GM23338 (cell line): Measurements from ENCODE around the gene MNX1. TPM values are rescaled to one million over a fixed set of nuclear protein-coding genes. Genes with fewer than 3 reads are reported as not detected.

Source experiments
- ATAC-seq: fragments of 200-7000 bp; cut with Tn5 transposase; 3 replicates; pipeline ENCODE4 v1.9.1; 2020
- DNase-seq: peaks from one replicate; pipeline ENCODE4 v3.0.0-alpha.2; 2015; ENCODE audit warnings: low spot score
- H2AFZ ChIP-seq: fragments of 200-600 bp; sonication (generic); 2 replicates; pipeline ENCODE4 v1.8.0; 2016; ENCODE audit warnings: antibody characterized with exemption, mild to moderate bottlenecking, moderate library complexity
- H3F3A ChIP-seq: fragments of 200-600 bp; sonication (generic); replicated peaks from 2 replicates; pipeline ENCODE4 v1.8.0; 2017; ENCODE audit warnings: antibody characterized with exemption, mixed run types, low read depth
- H3K27ac ChIP-seq: fragments of 200-600 bp; sonication (generic); 2 replicates; pipeline ENCODE4 v1.6.1; 2016; ENCODE audit warnings: low read depth
- H3K27me3 ChIP-seq: fragments of 200-600 bp; sonication (generic); 2 replicates; pipeline ENCODE4 v1.8.0; 2016; ENCODE audit warnings: mild to moderate bottlenecking, mixed run types, moderate library complexity; ENCODE audit not compliant: insufficient read depth
- H3K36me3 ChIP-seq: fragments of 200-600 bp; sonication (generic); 2 replicates; pipeline ENCODE4 v1.8.0; 2016; ENCODE audit warnings: mild to moderate bottlenecking; ENCODE audit not compliant: insufficient read depth
- H3K4me1 ChIP-seq: fragments of 200-600 bp; sonication (generic); 2 replicates; pipeline ENCODE4 v1.8.0; 2016; ENCODE audit warnings: mild to moderate bottlenecking, moderate library complexity; ENCODE audit not compliant: insufficient read depth
- H3K4me2 ChIP-seq: fragments of 200-600 bp; sonication (generic); 2 replicates; pipeline ENCODE4 v1.7.1; 2017; ENCODE audit warnings: mixed run types
- H3K4me3 ChIP-seq: fragments of 200-600 bp; sonication (generic); 2 replicates; pipeline ENCODE4 v1.6.1; 2016; ENCODE audit warnings: mixed run types
- H3K79me2 ChIP-seq: fragments of 200-600 bp; sonication (generic); replicated peaks from 2 replicates; pipeline ENCODE4 v1.8.0; 2017; ENCODE audit warnings: mild to moderate bottlenecking; ENCODE audit not compliant: insufficient read depth
- H3K9me2 ChIP-seq: fragments of 200-600 bp; sonication (generic); 2 replicates; pipeline ENCODE4 v1.8.0; 2017; ENCODE audit not compliant: insufficient read depth
- H4K20me1 ChIP-seq: fragments of 200-600 bp; sonication (generic); replicated peaks from 2 replicates; pipeline ENCODE4 v1.8.0; 2017; ENCODE audit warnings: mild to moderate bottlenecking; ENCODE audit not compliant: insufficient read depth
- H3K27ac Mint-ChIP-seq: 2 replicates; pipeline ENCODE4 v1.8.0; 2020; ENCODE audit warnings: inconsistent platforms, mild to moderate bottlenecking, moderate library complexity, mixed read lengths
- H3K27me3 Mint-ChIP-seq: 3 replicates; pipeline ENCODE4 v1.8.0; 2022; ENCODE audit warnings: low read depth, mild to moderate bottlenecking, moderate library complexity, mixed read lengths, inconsistent platforms; ENCODE audit not compliant: insufficient read depth, poor library complexity
- H3K36me3 Mint-ChIP-seq: 3 replicates; pipeline ENCODE4 v1.8.0; 2021; ENCODE audit warnings: low read depth, mild to moderate bottlenecking, inconsistent platforms, moderate library complexity, mixed read lengths
- H3K4me1 Mint-ChIP-seq: 3 replicates; pipeline ENCODE4 v1.8.0; 2020; ENCODE audit warnings: mild to moderate bottlenecking, inconsistent platforms, mixed read lengths
- H3K4me3 Mint-ChIP-seq: 3 replicates; pipeline ENCODE4 v1.8.0; 2021; ENCODE audit warnings: moderate library complexity, mild to moderate bottlenecking, inconsistent platforms, mixed read lengths
- H3K9me3 Mint-ChIP-seq: 3 replicates; pipeline ENCODE4 v1.8.0; 2020; ENCODE audit warnings: moderate library complexity, mild to moderate bottlenecking, inconsistent platforms, mixed read lengths
- CTCF ChIP-seq, 2 experiments: fragments of 200-600 bp in 1 of 2; sonication (generic) in 1 of 2; conservative IDR thresholded peaks; 2 replicates each; pipeline versions ENCODE4 v1.5.1 to v1.6.1; 2016 to 2017; ENCODE audit warnings: antibody characterized with exemption in 2 of 2, low read depth in 2 of 2, mild to moderate bottlenecking in 2 of 2, moderate library complexity in 1 of 2
- ETS1 ChIP-seq: IDR thresholded peaks from 2 replicates; pipeline ENCODE4 v1.6.1; 2016; ENCODE audit warnings: antibody characterized with exemption
- NANOG ChIP-seq: IDR thresholded peaks from 2 replicates; pipeline ENCODE4 v1.6.1; 2016; ENCODE audit warnings: antibody characterized with exemption, borderline replicate concordance
- STAT1 ChIP-seq: IDR thresholded peaks from one replicate; pipeline ENCODE4 v1.6.1; 2016; ENCODE audit warnings: antibody characterized with exemption; ENCODE audit not compliant: unreplicated experiment
- ZNF462 ChIP-seq: fragments of 250-450 bp; sonication (Bioruptor Pico); IDR thresholded peaks from 2 replicates; pipeline ENCODE4 v1.5.0; 2020; ENCODE audit warnings: mild to moderate bottlenecking, moderate library complexity
- polyA plus RNA-seq: library from polyadenylated mRNA; unstranded; fragments of >200 nt; fragmentation: Nextera tagmentation; extraction: Ambion mirVana; gene quantifications from 2 replicates; pipeline ENCODE4 v1.2.1, GENCODE V29; 2016
- total RNA-seq: library from RNA; depleted of rRNA; stranded (reverse); fragments of >200 nt; shearing (Covaris generic); gene quantifications from 2 replicates; pipeline ENCODE4 v1.2.3, GENCODE V29; 2014

Gene MNX1
- total and polyA plus RNA-seq, 2 experiments from 2014 or later, result 0.14 to 0.24 TPM

GRCh38 chr7:156984174-156984891 is 26.1 kb downstream of the MNX1 start (continued):
- TF ChIP-seq ZNF462 (CRISPR knock-in tag) (no peak), CTCF (conservative IDR thresholded peaks at IDR 0.05; ENCODE audit: low read depth in 2 of 2) (no peak), STAT1 (no peak)

GRCh38 chr7:156979711-156980110 is 30.8 kb downstream of the MNX1 start:
- H2AFZ ChIP-seq, result no peak overlapping the region
- Mint-ChIP-seq H3K4me3 (no peak overlapping the region), H3K9me3 (peaks cover 23% of the 10 kb centered on the region; the same call in 2 of the 3 replicates), H3K4me1 (no peaks in the 10 kb centered on the region), H3K36me3 (peaks cover 44% of the 10 kb centered on the region; the same call in 2 of the 3 replicates), H3K27me3 (peaks cover 5% of the 10 kb centered on the region), H3K27ac (peak overlapping the region; percentile 66; the same call in 1 of the 2 replicates)
- 0 out of 2 replicates have a peak, but pooled peaks cover 7% of the 10 kb centered on the region for H3F3A ChIP-seq
- no peaks in the 10 kb centered on the region for H3K9me2 ChIP-seq
- H3K4me2 ChIP-seq, result no peak overlapping the region
- H3K27ac ChIP-seq, result no peak overlapping the region
- ATAC-seq (no peak), DNase-seq (no peak)
- H4K20me1 ChIP-seq, result no peaks in the 10 kb centered on the region
- no peaks in the 10 kb centered on the region for H3K79me2 ChIP-seq
- no peaks in the 10 kb centered on the region for H3K36me3 ChIP-seq
- no peaks in the 10 kb centered on the region for H3K27me3 ChIP-seq
- no peaks in the 10 kb centered on the region for H3K4me1 ChIP-seq
- H3K4me3 ChIP-seq, result no peak overlapping the region
- TF ChIP-seq ETS1 (no peak), ZNF462 (CRISPR knock-in tag) (no peak), NANOG (no peak)
